ENCODE measurements around the gene LY6G5B. TPM values are rescaled to one million over a fixed set of nuclear protein-coding genes. Genes with fewer than 3 reads are reported as not detected.

LY6G5B gene
- total and polyA plus RNA-seq, 2 of the 4 experiments (the other 2 are of a cell fraction), result 2.2 to 13.6 TPM

GRCh38 chr6:31634969-31635575, 34.7 kb upstream of the LY6G5B start:
- no peak overlapping the region for H4K91ac ChIP-seq (ENCODE audit: insufficient read depth, low read depth, low read length)
- H2BK5ac ChIP-seq (ENCODE audit: low read depth, low read length, poor library complexity, severe bottlenecking), result no peak overlapping the region
- peak overlapping the region; percentile 3 for H2AK9ac ChIP-seq (replicated peaks; ENCODE audit: low read depth, low read length, poor library complexity)
- BruUV-seq (replicated peaks), result no TSS peak
- H3K4me2 ChIP-seq (ENCODE audit: low read depth, low read length), result no peak overlapping the region
- no peak overlapping the region for H3K23ac ChIP-seq (ENCODE audit: low read depth, low read length)
- no peak overlapping the region for H3K4me3 ChIP-seq (ENCODE audit: insufficient read depth, low read depth, low read length)
- POLR2A ChIA-PET (ENCODE audit: unreplicated experiment), result no interaction called here
- H2BK120ac ChIP-seq (ENCODE audit: low read depth, low read length), result no peak overlapping the region
- no peak overlapping the region for H3K9ac ChIP-seq (ENCODE audit: low read depth, low read length)
- no peak for ATAC-seq (ENCODE audit: low read depth)
- H2BK20ac ChIP-seq (ENCODE audit: low read depth, low read length), result no peak overlapping the region
- H3K4ac ChIP-seq (ENCODE audit: low read depth, low read length), result no peak overlapping the region
- H4K20me1 ChIP-seq (ENCODE audit: insufficient read depth, low read length), result peaks cover 28% of the 10 kb centered on the region
- DNase-seq, result no peak
- no peak overlapping the region for H2AFZ ChIP-seq (replicated peaks; ENCODE audit: low read length, poor library complexity)
- intact Hi-C loops (cut with micrococcal nuclease), result no loop called here
- H3K79me1 ChIP-seq (ENCODE audit: low read depth in 1 of 2, low read length in 2 of 2), result peaks cover 29 to 39% of the 10 kb centered on the region in 2 experiments
- no peak overlapping the region for H2BK15ac ChIP-seq (ENCODE audit: low read depth, low read length)
- no peaks in the 10 kb centered on the region; the same call in 1 of the 2 replicates for H3K4me1 ChIP-seq (ENCODE audit: control insufficient read depth, insufficient read depth, low read length)
- H3K36me3 ChIP-seq (ENCODE audit: control insufficient read depth, insufficient read depth, low read length), result peaks cover 85% of the 10 kb centered on the region
- no peak overlapping the region for H3K18ac ChIP-seq (ENCODE audit: low read depth, low read length)
- no peak overlapping the region for H3K56ac ChIP-seq (ENCODE audit: extremely low read depth, insufficient read depth, low read length)
- no peaks in the 10 kb centered on the region for H3K27me3 ChIP-seq (ENCODE audit: control insufficient read depth, insufficient read depth, low read length)
- CTCF ChIA-PET, result no interaction called here
- H4K5ac ChIP-seq (ENCODE audit: low read depth, low read length), result no peak overlapping the region
- TF ChIP-seq POLR2A (IDR thresholded peaks at IDR 0.05; ENCODE audit: low read depth, low read length) (no peak), BHLHE40 (IDR thresholded peaks at IDR 0.05; ENCODE audit: low read depth, low read length) (no peak), CEBPB (IDR thresholded peaks at IDR 0.05; ENCODE audit: low read depth, low read length) (no peak), USF2 (IDR thresholded peaks at IDR 0.05; ENCODE audit: low read depth, low read length) (no peak), MXI1 (IDR thresholded peaks at IDR 0.05; ENCODE audit: borderline replicate concordance, low read depth, low read length) (no peak), CHD1 (IDR thresholded peaks at IDR 0.05; ENCODE audit: low read depth, low read length) (no peak), ELK1 (IDR thresholded peaks at IDR 0.05; ENCODE audit: borderline replicate concordance, low read depth, low read length) (no peak), CTCF (conservative IDR thresholded peaks at IDR 0.05; ENCODE audit: low read depth, low read length) (no peak), SMC3 (IDR thresholded peaks at IDR 0.05; ENCODE audit: low read depth, low read length) (no peak), MAFK (IDR thresholded peaks at IDR 0.05; ENCODE audit: low read depth, low read length) (no peak), NFE2L2 (IDR thresholded peaks at IDR 0.05; ENCODE audit: low read depth, low read length) (no peak), RAD21 (IDR thresholded peaks at IDR 0.05; ENCODE audit: low read length) (no peak), RCOR1 (IDR thresholded peaks at IDR 0.05; ENCODE audit: insufficient replicate concordance, low read length) (no peak), RFX5 (IDR thresholded peaks at IDR 0.05; ENCODE audit: low read depth, low read length) (no peak), MAZ (IDR thresholded peaks at IDR 0.05; ENCODE audit: borderline replicate concordance, low read depth, low read length) (no peak), FOS (IDR thresholded peaks at IDR 0.05; ENCODE audit: low read depth, low read length) (no peak)
- no peaks in the 10 kb centered on the region for H3K9me3 ChIP-seq (ENCODE audit: control insufficient read depth, insufficient read depth, low read length)
- WGBS, 2 experiments (ENCODE audit: extremely low coverage in 2 of 2, insufficient read length in 1 of 2), result 83% methylated on average over 7 of the region's 11 CpGs; no CpG with 5 or more reads in 1 of the 2 experiments
- H3K27ac ChIP-seq (ENCODE audit: insufficient read depth, low read length), result no peak overlapping the region
- H2AK5ac ChIP-seq (ENCODE audit: low read depth, low read length), result no peak overlapping the region
- in situ Hi-C loops (cut with MboI; ENCODE audit: low sequenced_read_pairs), result no loop called here
- H3K9me1 ChIP-seq (ENCODE audit: insufficient read depth, low read length), result no peaks in the 10 kb centered on the region
- no peak overlapping the region for H4K8ac ChIP-seq (ENCODE audit: low read depth in 2 of 2, low read length in 2 of 2)
- dilution Hi-C loops (cut with HindIII; ENCODE audit: low sequenced_read_pairs, unreplicated experiment), result no loop called here
- H3K14ac ChIP-seq (replicated peaks; ENCODE audit: low read depth, low read length), result no peak overlapping the region

All from IMR-90 (cell line).